NCI-H510A treated with DMSO at 0.1 percent for 48 hours (cell line): ENCODE results near the gene XRN1.

Source experiments
- DNase-seq: peaks from one replicate; lab custom pipeline; 2025; lab: John Stamatoyannopoulos, UW

Gene XRN1

GRCh38 chr3:142272200-142272891 lies 175.5 kb downstream of the XRN1 start:
- DNase-seq = no peak

GRCh38 chr3:142270407-142270806 lies 177.4 kb downstream of the XRN1 start:
- DNase-seq = no peak

DNA sequence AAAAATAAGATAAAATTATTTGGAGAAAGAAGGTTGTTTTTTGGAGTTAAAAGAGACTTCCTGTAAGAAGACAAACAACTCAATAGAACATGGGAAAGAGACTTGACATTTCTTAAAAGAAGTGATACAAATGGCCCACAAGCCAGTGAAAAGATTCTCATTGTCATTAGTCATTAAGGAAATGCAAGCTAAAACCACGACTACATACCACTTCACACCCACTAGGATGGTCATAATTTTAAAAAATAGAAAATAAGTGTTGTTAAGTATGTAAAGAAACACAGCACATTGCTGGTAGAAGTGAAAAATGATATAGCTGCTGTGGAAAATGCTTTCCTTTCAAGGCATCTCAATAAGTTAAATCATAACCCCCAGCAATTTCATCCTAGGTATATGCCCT lies 178.1 kb downstream of the XRN1 start:
- no peak for DNase-seq

- DNase-seq = no peak
These were observed 179.4 kb downstream of the XRN1 start for GRCh38 chr3:142268426-142268825.

- DNase-seq = no peak
These were observed 180.6 kb downstream of the XRN1 start for GRCh38 chr3:142267269-142267668.

DNA sequence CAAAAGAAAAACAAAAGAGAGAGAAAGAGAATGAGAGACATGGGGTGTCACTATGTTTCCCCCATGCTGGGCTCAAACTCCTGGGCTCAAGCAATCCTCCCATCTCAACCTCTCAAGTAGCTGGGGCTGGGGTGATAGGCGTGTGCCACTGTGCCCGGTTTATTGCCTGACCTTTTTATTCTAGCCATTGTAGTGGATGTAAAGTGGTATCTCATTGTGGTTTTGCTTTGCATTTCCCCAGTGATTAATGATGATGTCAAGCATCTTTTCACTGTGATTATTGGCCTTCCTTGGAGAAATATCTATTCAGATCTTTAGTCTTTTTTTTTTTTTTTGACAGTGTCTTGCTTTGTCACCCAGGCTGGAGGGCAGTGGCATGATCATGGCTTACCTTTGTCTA lies 184.7 kb downstream of the XRN1 start:
- no peak for DNase-seq

DNA sequence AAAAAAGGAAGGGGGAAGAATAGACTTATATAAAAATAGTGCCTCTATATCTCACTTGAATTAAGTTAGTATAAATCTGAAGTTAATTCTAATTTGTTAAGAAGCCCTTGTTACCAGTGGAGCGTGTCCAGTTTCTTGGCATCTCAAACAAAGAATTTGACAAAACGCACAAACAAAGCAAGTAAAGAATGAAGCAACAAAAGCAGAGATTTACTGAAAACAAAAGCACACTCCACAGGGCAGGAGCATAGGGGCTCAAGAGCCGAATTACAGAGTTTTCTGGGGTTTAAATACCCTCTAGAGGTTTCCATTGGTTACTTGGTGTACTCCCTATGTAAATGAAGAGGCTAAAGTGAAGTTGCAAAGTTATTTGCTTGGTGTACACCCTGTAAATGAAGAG lies 188.5 kb downstream of the XRN1 start:
- no peak for DNase-seq

DNA sequence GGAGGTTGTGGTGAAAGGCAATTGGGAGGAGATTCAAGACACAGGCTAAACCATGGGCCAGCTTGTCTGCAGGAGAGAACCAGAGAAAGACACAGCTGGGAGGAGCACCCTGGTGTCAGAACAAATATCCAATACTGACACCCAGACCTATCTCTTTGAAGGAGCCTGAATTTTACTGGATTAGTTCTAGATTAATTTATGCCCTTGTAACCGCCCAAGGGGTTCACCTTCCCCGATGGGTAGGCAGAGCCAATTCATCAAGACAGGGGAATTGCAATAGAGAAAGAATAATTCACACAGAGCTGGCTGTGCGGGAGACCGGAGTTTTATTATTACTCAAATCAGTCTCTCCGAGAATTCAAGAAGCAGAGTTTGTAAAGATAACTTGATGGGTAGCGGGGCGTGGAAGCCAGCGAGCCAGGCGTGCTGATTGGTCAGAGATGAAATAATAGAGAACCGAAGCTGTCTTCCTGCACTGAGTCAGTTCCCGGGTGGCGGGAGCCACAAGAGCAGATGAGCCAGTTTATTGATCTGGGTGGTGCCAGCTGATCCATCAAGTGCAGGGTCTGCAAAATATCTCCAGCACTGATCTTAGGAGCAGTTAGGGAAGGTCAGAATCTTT lies 191.0 kb downstream of the XRN1 start:
- DNase-seq = no peak
